Large intestine (tissue), 3 donors: ENCODE results near the gene CCL14. TPM values are rescaled to one million over a fixed set of nuclear protein-coding genes. Genes with fewer than 3 reads are reported as not detected.
"Not testable (repeated sequence)": the region's sequence is repeated elsewhere in the genome, so short reads cannot be mapped to it uniquely, and the experiment has no call there.

ENCODE experiments used
- DNase-seq, 2 donors: peaks; one replicate each; pipeline versions ENCODE4 v3.0.0 to v3.0.0-alpha.2; 2013
- H3K27ac ChIP-seq: one replicate; pipeline ENCODE4 v1.5.1; 2013; ENCODE audit warnings: low read length
- H3K27me3 ChIP-seq: 2 replicates; pipeline ENCODE4 v1.6.1; 2013; ENCODE audit warnings: low read length; ENCODE audit not compliant: control insufficient read depth, insufficient read depth
- H3K36me3 ChIP-seq: 2 replicates; pipeline ENCODE4 v1.6.1; 2013; ENCODE audit warnings: low read length; ENCODE audit not compliant: control insufficient read depth, insufficient read depth
- H3K4me1 ChIP-seq: one replicate; pipeline ENCODE4 v1.6.1; 2013; ENCODE audit warnings: low read length; ENCODE audit not compliant: control insufficient read depth, insufficient read depth
- H3K4me3 ChIP-seq: one replicate; pipeline ENCODE4 v1.5.1; 2013; ENCODE audit warnings: low read length
- H3K9me3 ChIP-seq: one replicate; pipeline ENCODE4 v1.6.1; 2013; ENCODE audit warnings: mild to moderate bottlenecking, low read depth, low read length, moderate library complexity; ENCODE audit not compliant: control insufficient read depth
- WGBS: methylation state at CpG from one replicate; pipeline ENCODE4 v1.1.5; 2013; ENCODE audit warnings: low lambda C conversion rate; ENCODE audit not compliant: insufficient coverage; 5-methylcytosine and 5-hydroxymethylcytosine counted together
- polyA plus RNA-seq: library from polyadenylated mRNA; unstranded; fragments of 120-200 nt; gene quantifications from one replicate; pipeline ENCODE4 v1.2.1, GENCODE V29; 2013

The CCL14 gene
- polyA plus RNA-seq, 1 donor: 6.8 TPM

- H3K4me1 ChIP-seq, H3K4me3 ChIP-seq, H3K36me3 ChIP-seq, H3K27ac ChIP-seq, DNase-seq, H3K27me3 ChIP-seq, H3K9me3 ChIP-seq: not testable (repeated sequence)
- WGBS: no CpG with 5 or more reads among the region's 4 CpGs
These were observed 29.4 kb upstream of the CCL14 start for GRCh38 chr17:36015895-36016294.

- DNase-seq: no peak
- Histone ChIP-seq H3K4me3 (no peak overlapping the region), H3K9me3 (peaks cover 8% of the 10 kb centered on the region), H3K27ac (no peak overlapping the region), H3K27me3 (no peaks in the 10 kb centered on the region), H3K4me1 (no peaks in the 10 kb centered on the region), H3K36me3 (peaks cover 4% of the 10 kb centered on the region)
- WGBS: no CpG with 5 or more reads among the region's 5 CpGs
These were observed 28.4 kb upstream of the CCL14 start for GRCh38 chr17:36014946-36015345.

DNA sequence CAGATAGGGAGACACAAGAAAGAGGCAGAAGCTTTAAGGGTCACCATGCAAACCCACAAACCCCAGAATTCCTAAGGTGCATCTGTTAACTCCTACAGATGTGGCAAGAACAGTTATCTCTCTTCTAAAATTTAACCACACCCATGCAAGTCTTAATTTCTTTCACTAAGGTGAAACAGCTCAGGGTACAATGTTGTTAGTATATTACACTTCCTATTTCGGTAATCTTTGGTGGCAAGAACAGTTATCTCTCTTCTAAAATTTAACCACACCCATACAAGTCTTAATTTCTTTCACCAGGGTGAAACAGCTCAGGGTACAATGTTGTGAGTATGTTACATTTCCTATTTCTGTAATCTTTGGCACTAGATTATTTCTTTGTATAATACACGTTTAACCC, 24.7 kb upstream of the CCL14 start:
- Histone ChIP-seq H3K36me3 (peaks cover 4% of the 10 kb centered on the region), H3K4me1 (no peaks in the 10 kb centered on the region), H3K27me3 (no peaks in the 10 kb centered on the region), H3K4me3 (no peak overlapping the region), H3K9me3 (peaks cover 19% of the 10 kb centered on the region), H3K27ac (no peak overlapping the region)
- no CpG with 5 or more reads among the region's 2 CpGs for WGBS
- no peak for DNase-seq

DNA sequence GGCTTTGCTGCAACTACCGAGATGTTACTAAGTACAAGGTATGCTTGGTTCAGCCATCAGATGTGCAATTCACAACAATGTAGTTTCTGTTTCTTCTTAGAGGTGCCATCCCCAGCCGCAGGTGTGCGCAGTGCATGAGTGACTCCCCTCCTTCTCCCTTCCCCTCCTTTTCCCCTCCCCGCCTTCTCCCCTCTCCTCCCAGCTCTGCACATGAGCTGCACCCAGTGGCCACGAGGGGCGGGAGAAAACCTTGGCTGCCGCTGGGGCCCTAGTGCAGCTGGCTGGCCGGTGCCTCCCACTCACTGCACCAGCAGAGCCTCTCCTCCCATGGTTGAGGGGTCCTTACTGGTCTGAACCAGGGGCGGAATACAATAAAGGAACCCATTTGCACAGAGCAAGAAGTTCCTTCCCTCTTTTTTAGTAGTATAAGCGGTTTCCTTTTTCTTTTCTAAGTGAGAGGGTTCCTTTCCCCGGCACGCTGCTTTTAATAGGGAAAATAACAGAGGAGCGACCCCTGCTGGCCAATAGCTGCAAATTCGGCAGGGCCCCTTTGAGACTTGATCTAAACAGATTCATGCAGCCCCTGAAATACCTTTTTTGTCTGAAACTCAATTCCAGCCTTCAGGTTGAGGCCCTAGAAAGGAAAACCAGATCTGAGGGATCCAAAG, 22.6 kb upstream of the CCL14 start:
- H3K36me3 ChIP-seq: peaks cover 4% of the 10 kb centered on the region
- H3K27ac ChIP-seq: no peak overlapping the region
- H3K9me3 ChIP-seq: peaks cover 19% of the 10 kb centered on the region
- WGBS: 100% methylated on average over 1 of the region's 14 CpGs
- DNase-seq: no peak
- H3K4me1 ChIP-seq: peaks cover 4% of the 10 kb centered on the region
- H3K27me3 ChIP-seq: no peaks in the 10 kb centered on the region
- no peak overlapping the region for H3K4me3 ChIP-seq

- H3K27ac ChIP-seq: peak overlapping the region; percentile 2
- DNase-seq: peak in 1 of 2 donors; percentile 52
- WGBS: 40% methylated on average over 2 of the region's 4 CpGs
These were observed 18.1 kb upstream of the CCL14 start for GRCh38 chr17:36004594-36005108.

GRCh38 chr17:36002631-36003030, 16.1 kb upstream of the CCL14 start:
- H3K36me3 ChIP-seq: peaks cover 12% of the 10 kb centered on the region
- no peaks in the 10 kb centered on the region for H3K9me3 ChIP-seq
- peak overlapping the region; percentile 51 for H3K27ac ChIP-seq
- no CpG with 5 or more reads among the region's 7 CpGs for WGBS
- peaks cover 20% of the 10 kb centered on the region for H3K4me1 ChIP-seq
- H3K27me3 ChIP-seq: no peaks in the 10 kb centered on the region
- DNase-seq: no peak
- H3K4me3 ChIP-seq: no peak overlapping the region

More at GRCh38 chr17:36004594-36005108, 18.1 kb upstream of the CCL14 start:
- Histone ChIP-seq H3K36me3 (no peaks in the 10 kb centered on the region), H3K4me3 (no peak overlapping the region), H3K27me3 (no peaks in the 10 kb centered on the region), H3K9me3 (peaks cover 11% of the 10 kb centered on the region), H3K4me1 (peaks cover 12% of the 10 kb centered on the region)

DNA sequence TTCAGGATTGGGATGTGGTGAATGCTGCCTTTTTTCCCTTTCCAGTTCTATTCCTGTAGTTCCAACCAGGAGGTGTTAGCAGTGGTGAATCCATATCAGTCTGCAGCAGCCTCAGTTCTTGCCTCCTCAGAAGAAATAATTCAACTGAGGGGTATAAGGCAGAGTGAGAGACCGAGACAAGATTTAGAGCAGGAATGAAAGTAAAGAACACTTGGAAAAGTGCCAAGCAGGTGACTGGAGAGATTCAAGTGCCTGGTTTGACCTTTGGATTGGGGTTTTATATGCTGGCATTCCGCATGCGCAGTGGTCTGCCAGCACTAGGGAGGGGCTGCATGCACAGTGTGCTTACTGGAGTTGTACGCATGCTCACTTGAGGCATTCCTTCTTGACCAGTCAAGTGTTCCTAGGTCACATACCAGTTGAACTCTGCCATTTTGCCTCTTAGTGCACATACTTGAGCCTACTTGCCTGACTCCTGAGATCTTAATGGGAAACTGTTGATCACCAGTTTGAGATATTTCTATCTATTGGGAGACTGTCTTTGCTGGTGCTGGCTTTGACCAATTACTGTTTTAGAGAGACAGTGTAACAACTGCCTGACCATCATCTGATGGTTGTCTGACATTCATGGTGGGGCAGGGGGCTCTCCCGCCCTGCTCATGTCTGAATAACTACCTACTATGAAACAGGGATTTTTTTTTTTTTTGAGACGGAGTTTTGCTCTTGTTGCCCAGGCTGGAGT, 15.5 kb upstream of the CCL14 start:
- DNase-seq: peak; percentile 97 to 98
- H3K4me1 ChIP-seq: peaks cover 20% of the 10 kb centered on the region
- 20% methylated on average over 1 of the region's 6 CpGs for whole genome bisulfite sequencing
- H3K36me3 ChIP-seq: peaks cover 16% of the 10 kb centered on the region
- peak overlapping the region; percentile 94 for H3K27ac ChIP-seq
- H3K4me3 ChIP-seq: peak overlapping the region; percentile 47
- H3K27me3 ChIP-seq: no peaks in the 10 kb centered on the region
- no peaks in the 10 kb centered on the region for H3K9me3 ChIP-seq

GRCh38 chr17:36001110-36001771, 14.7 kb upstream of the CCL14 start, which contains the start of gene CCL15:
Gene CCL15 (minus strand): TSS chr17:36001553. CDS start chr17:36001492, 61 bp downstream.
- Histone ChIP-seq H3K27ac (peak within 1 kb of the TSS; percentile 94), H3K4me3 (peak within 1 kb of the TSS; percentile 47), H3K4me1 (peaks cover 20% of the 10 kb centered on the region), H3K36me3 (peaks cover 22% of the 10 kb centered on the region), H3K27me3 (no peaks in the 10 kb centered on the region), H3K9me3 (no peaks in the 10 kb centered on the region)
- WGBS: 60% methylated on average over 1 of the region's 6 CpGs
- DNase-seq: peak; percentile 32 to 83

DNA sequence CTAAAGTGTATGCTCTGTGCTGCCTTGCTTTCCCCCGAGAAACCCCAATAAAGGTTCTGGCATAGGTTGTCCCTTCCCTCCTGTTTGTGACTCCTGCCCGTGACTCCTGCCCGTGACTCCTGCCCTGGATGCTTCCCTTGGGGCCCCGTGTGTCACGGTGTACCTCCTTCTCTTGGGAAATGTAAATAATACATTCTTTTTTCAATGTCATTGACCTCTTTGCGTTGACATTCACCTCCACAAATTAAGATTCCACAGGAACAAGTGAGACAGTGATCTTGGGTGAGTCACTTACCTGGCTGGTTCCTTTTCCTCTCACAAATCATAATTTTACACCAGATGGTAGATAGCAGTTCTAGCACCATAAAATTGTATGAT, 14.2 kb upstream of the CCL14 start:
- Histone ChIP-seq H3K36me3 (peaks cover 22% of the 10 kb centered on the region), H3K27me3 (no peaks in the 10 kb centered on the region), H3K4me3 (peak overlapping the region; percentile 47), H3K9me3 (no peaks in the 10 kb centered on the region), H3K4me1 (peaks cover 18% of the 10 kb centered on the region), H3K27ac (peak overlapping the region; percentile 94)
- WGBS: 40% methylated on average over 1 of the region's 6 CpGs
- peak; percentile 74 to 84 for DNase-seq

DNA sequence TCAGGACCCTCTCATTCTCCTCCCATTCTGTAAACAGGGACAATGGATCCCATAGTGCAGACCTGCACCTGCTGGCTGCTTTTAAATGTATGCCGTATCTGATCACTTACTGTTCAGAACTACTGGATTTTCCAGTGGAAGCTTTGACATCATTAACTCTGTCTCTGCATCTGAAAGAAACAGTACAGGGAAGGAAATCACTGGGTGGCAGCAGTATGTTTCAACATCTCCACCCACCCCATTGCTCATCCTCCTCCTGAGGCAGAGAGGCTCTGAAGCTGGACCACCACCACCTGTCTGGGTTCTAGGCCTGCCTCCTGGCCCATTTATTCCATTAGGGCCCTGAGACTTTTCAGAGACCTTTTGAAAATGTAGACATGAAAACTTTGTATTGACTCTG, 12.2 kb upstream of the CCL14 start:
- Histone ChIP-seq H3K27ac (no peak overlapping the region), H3K36me3 (peaks cover 22% of the 10 kb centered on the region), H3K9me3 (no peaks in the 10 kb centered on the region), H3K4me1 (peaks cover 16% of the 10 kb centered on the region), H3K27me3 (no peaks in the 10 kb centered on the region), H3K4me3 (no peak overlapping the region)
- WGBS: no CpG with 5 or more reads among the region's 1 CpG
- DNase-seq: no peak
